ENCODE measurements around the gene COX6A2. TPM values are rescaled to one million over a fixed set of nuclear protein-coding genes. Genes with fewer than 3 reads are reported as not detected.

Gene COX6A2
- total RNA-seq, 2 experiments from 2014 or later, result not detected

DNA sequence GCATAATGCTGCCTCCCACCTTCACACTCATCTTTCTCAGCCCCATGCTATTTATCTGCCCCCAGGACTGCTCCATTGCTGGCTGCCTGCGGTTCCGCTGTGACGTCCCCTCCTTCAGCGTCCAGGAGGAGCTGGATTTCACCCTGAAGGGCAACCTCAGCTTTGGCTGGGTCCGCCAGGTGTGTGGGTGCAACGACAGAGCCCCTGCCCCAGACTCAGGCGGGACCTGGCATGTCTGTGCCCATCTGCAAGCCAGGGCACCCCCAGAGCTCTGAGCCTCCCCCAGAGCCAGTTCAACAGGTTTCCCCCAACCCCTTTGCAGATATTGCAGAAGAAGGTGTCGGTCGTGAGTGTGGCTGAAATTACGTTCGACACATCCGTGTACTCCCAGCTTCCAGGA is 48.0 kb downstream of the COX6A2 start:
- H3K4me1 ChIP-seq (ENCODE audit: insufficient read depth, low read length), result peaks cover 4% of the 10 kb centered on the region
- Mint-ChIP-seq H3K4me1 (ENCODE audit: low read depth) (no peaks in the 10 kb centered on the region), H3K27ac (no peak overlapping the region), H3K9me3 (peaks cover 1% of the 10 kb centered on the region), H3K27me3 (peaks cover 13% of the 10 kb centered on the region), H3K36me3 (ENCODE audit: low read depth) (no peaks in the 10 kb centered on the region), H3K4me3 (no peak overlapping the region)
- CTCF ChIA-PET, result no interaction called here
- ATAC-seq (ENCODE audit: poor library complexity) (no peak), DNase-seq (no peak)
- no peak overlapping the region for H3K27ac ChIP-seq (ENCODE audit: low read depth in 1 of 2, low read length in 2 of 2)
- H3K27me3 ChIP-seq (ENCODE audit: control insufficient read depth in 1 of 2, insufficient read depth in 2 of 2, low read length in 2 of 2), result peaks cover 0 to 4% of the 10 kb centered on the region in 2 experiments
- intact Hi-C loops (cut with DNase I, micrococcal nuclease), result loop anchor here in 1 of 2 experiments (5.0 kb wide), 2 partner anchors 393 to 487 kb away; partner anchors contain the start of gene HSD3B7
- TF ChIP-seq, protein P1, sequence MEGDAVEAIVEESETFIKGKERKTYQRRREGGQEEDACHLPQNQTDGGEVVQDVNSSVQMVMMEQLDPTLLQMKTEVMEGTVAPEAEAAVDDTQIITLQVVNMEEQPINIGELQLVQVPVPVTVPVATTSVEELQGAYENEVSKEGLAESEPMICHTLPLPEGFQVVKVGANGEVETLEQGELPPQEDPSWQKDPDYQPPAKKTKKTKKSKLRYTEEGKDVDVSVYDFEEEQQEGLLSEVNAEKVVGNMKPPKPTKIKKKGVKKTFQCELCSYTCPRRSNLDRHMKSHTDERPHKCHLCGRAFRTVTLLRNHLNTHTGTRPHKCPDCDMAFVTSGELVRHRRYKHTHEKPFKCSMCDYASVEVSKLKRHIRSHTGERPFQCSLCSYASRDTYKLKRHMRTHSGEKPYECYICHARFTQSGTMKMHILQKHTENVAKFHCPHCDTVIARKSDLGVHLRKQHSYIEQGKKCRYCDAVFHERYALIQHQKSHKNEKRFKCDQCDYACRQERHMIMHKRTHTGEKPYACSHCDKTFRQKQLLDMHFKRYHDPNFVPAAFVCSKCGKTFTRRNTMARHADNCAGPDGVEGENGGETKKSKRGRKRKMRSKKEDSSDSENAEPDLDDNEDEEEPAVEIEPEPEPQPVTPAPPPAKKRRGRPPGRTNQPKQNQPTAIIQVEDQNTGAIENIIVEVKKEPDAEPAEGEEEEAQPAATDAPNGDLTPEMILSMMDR (IDR thresholded peaks at IDR 0.05), result no peak
- H3K9me3 ChIP-seq (ENCODE audit: control insufficient read depth in 1 of 2, insufficient read depth in 1 of 2, low read length in 2 of 2), result peaks cover 1 to 4% of the 10 kb centered on the region in 2 experiments
- no peaks in the 10 kb centered on the region for H3K36me3 ChIP-seq (ENCODE audit: insufficient read depth, low read length)
- POLR2A ChIA-PET, result no interaction called here
- H3K4me3 ChIP-seq (ENCODE audit: low read length), result no peak overlapping the region

Other genes with a start within 250 kb of the COX6A2 start
- 100 to 1,000 TPM; 699 to 733 TPM for gene FUS, start 248.2 kb downstream of the COX6A2 start, total RNA-seq
- gene PYCARD, start 225.6 kb downstream of the COX6A2 start, total RNA-seq, result 1 to 10 TPM; 8.1 to 8.5 TPM
- under 1 TPM in 1 of 2 experiments, not detected in 1; 0.17 TPM for gene TRIM72, start 214.2 kb downstream of the COX6A2 start, total RNA-seq
- not detected for gene PYDC1, start 211.2 kb downstream of the COX6A2 start, total RNA-seq
- gene ITGAM, start 168.4 kb downstream of the COX6A2 start, total RNA-seq, result 1 to 10 TPM; 1.8 to 4.3 TPM
- gene ITGAX, start 73.2 kb downstream of the COX6A2 start, total RNA-seq, result 1 to 10 TPM; 5.5 to 6.0 TPM
- gene ITGAD, start 35.0 kb downstream of the COX6A2 start, total RNA-seq, result not detected
- under 1 TPM in 1 of 2 experiments, not detected in 1; 0.16 TPM for gene ZNF843, start 14.4 kb upstream of the COX6A2 start, total RNA-seq
- 10 to 100 TPM in 1 of 2 experiments, 1 to 10 TPM in 1; 8.5 to 10.8 TPM for gene ARMC5, start 31.1 kb upstream of the COX6A2 start, total RNA-seq
- under 1 TPM; 0.36 to 0.42 TPM for gene TGFB1I1, start 43.8 kb upstream of the COX6A2 start, total RNA-seq
- 1 to 10 TPM; 4.1 to 5.3 TPM for gene SLC5A2, start 54.8 kb upstream of the COX6A2 start, total RNA-seq
- 10 to 100 TPM; 69.2 to 73.2 TPM for gene RUSF1, start 80.0 kb upstream of the COX6A2 start, total RNA-seq
- not detected for gene AHSP, start 99.5 kb upstream of the COX6A2 start, total RNA-seq